Right lobe of liver (tissue), 4 donors: Measurements from ENCODE around the gene ADGRG6.
"Not testable (repeated sequence)": the region's sequence is repeated elsewhere in the genome, so short reads cannot be mapped to it uniquely, and the experiment has no call there.

Experiments
- CTCF ChIP-seq, 4 donors: fragments of 200-600 bp in 3 of 4; fragments of 450-650 bp in 1 of 4; IDR thresholded peaks; one replicate each; pipeline versions ENCODE4 v1.5.1 to v1.8.0; 2016 to 2022; ENCODE audit warnings: antibody characterized with exemption in 4 of 4, mild to moderate bottlenecking in 2 of 4
- POLR2A ChIP-seq: fragments of 450-650 bp; IDR thresholded peaks from one replicate; pipeline ENCODE4 v1.6.1; 2017; ENCODE audit warnings: antibody characterized with exemption, mild to moderate bottlenecking
- donor health status: DM: no; HTN: no; CAD: no.
- donor health status: DM: no; HTN: no; CAD: no.
- donor health status: DM: no; HTN: yes; CAD: no.

- not testable (repeated sequence) for TF ChIP-seq POLR2A; CTCF (IDR thresholded peaks at IDR 0.05)
These were observed 152.4 kb downstream of the ADGRG6 start for GRCh38 chr6:142454196-142454595.
